Osteoblast (primary cell): ENCODE results near the gene SF3B5. TPM values are rescaled to one million over a fixed set of nuclear protein-coding genes. Genes with fewer than 3 reads are reported as not detected.

Experiments used
- DNase-seq: peaks from one replicate; pipeline ENCODE4 v3.0.0; 2011; ENCODE audit warnings: low spot score, mixed read lengths; ENCODE audit not compliant: insufficient read length; ENCODE audit errors: missing footprints
- H2AFZ ChIP-seq: 2 replicates; pipeline ENCODE4 v1.6.0; 2011; ENCODE audit warnings: mild to moderate bottlenecking, low read length
- H3K27ac ChIP-seq: 2 replicates; pipeline ENCODE4 v1.5.1; 2011; ENCODE audit warnings: mild to moderate bottlenecking, low read depth, low read length, moderate library complexity
- H3K27me3 ChIP-seq: 2 replicates; pipeline ENCODE4 v1.6.0; 2012; ENCODE audit warnings: mild to moderate bottlenecking, control low read depth, inconsistent platforms, low read length, moderate library complexity; ENCODE audit not compliant: insufficient read depth
- H3K36me3 ChIP-seq: 2 replicates; pipeline ENCODE4 v1.5.1; 2011; ENCODE audit warnings: mild to moderate bottlenecking, low read length, control low read depth, moderate library complexity; ENCODE audit not compliant: insufficient read depth
- H3K4me1 ChIP-seq: 2 replicates; pipeline ENCODE4 v1.5.1; 2011; ENCODE audit warnings: mild to moderate bottlenecking, low read length, control low read depth, moderate library complexity; ENCODE audit not compliant: insufficient read depth
- H3K4me2 ChIP-seq: 2 replicates; pipeline ENCODE4 v1.6.0; 2011; ENCODE audit warnings: mild to moderate bottlenecking, low read length; ENCODE audit not compliant: insufficient read depth
- H3K4me3 ChIP-seq: fragments of 200-600 bp; sonication (generic); 3 replicates; pipeline ENCODE4 v1.5.1; 2012; ENCODE audit warnings: mild to moderate bottlenecking, low read length, inconsistent platforms; ENCODE audit not compliant: insufficient read depth
- H3K79me2 ChIP-seq: 2 replicates; pipeline ENCODE4 v1.6.0; 2012; ENCODE audit warnings: mild to moderate bottlenecking, low read length, control low read depth, inconsistent platforms; ENCODE audit not compliant: insufficient read depth
- H3K9me3 ChIP-seq: 2 replicates; pipeline ENCODE4 v1.5.1; 2011; ENCODE audit warnings: low read depth, low read length, control low read depth
- H4K20me1 ChIP-seq: 2 replicates; pipeline ENCODE4 v1.6.0; 2012; ENCODE audit warnings: mild to moderate bottlenecking, low read length, control low read depth; ENCODE audit not compliant: insufficient read depth
- total RNA-seq: library from RNA; depleted of rRNA; stranded (reverse); fragments of >200 nt; gene quantifications from 2 replicates; pipeline ENCODE4 v1.2.3, GENCODE V29; 2012
- TF ChIP-seq, protein P1 (sequence below): IDR thresholded peaks from 2 replicates; pipeline ENCODE4 v1.5.1; 2011; ENCODE audit warnings: mild to moderate bottlenecking, low read depth, low read length, moderate library complexity; ENCODE audit errors: extremely low read depth

Gene SF3B5
- total RNA-seq, 1 donor = 78.9 TPM

GRCh38 chr6:144075875-144076274, 19.5 kb downstream of the SF3B5 start:
- H2AFZ ChIP-seq = no peak overlapping the region
- no peak overlapping the region for H3K4me2 ChIP-seq
- no peaks in the 10 kb centered on the region for H3K79me2 ChIP-seq
- H3K4me3 ChIP-seq = no peak overlapping the region
- H4K20me1 ChIP-seq = no peaks in the 10 kb centered on the region
- TF ChIP-seq, protein P1, sequence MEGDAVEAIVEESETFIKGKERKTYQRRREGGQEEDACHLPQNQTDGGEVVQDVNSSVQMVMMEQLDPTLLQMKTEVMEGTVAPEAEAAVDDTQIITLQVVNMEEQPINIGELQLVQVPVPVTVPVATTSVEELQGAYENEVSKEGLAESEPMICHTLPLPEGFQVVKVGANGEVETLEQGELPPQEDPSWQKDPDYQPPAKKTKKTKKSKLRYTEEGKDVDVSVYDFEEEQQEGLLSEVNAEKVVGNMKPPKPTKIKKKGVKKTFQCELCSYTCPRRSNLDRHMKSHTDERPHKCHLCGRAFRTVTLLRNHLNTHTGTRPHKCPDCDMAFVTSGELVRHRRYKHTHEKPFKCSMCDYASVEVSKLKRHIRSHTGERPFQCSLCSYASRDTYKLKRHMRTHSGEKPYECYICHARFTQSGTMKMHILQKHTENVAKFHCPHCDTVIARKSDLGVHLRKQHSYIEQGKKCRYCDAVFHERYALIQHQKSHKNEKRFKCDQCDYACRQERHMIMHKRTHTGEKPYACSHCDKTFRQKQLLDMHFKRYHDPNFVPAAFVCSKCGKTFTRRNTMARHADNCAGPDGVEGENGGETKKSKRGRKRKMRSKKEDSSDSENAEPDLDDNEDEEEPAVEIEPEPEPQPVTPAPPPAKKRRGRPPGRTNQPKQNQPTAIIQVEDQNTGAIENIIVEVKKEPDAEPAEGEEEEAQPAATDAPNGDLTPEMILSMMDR = no peak
- no peak overlapping the region for H3K27ac ChIP-seq
- H3K36me3 ChIP-seq = no peaks in the 10 kb centered on the region
- H3K9me3 ChIP-seq = no peaks in the 10 kb centered on the region
- no peak for DNase-seq
- no peaks in the 10 kb centered on the region for H3K4me1 ChIP-seq
- H3K27me3 ChIP-seq = peaks cover 8% of the 10 kb centered on the region

DNA sequence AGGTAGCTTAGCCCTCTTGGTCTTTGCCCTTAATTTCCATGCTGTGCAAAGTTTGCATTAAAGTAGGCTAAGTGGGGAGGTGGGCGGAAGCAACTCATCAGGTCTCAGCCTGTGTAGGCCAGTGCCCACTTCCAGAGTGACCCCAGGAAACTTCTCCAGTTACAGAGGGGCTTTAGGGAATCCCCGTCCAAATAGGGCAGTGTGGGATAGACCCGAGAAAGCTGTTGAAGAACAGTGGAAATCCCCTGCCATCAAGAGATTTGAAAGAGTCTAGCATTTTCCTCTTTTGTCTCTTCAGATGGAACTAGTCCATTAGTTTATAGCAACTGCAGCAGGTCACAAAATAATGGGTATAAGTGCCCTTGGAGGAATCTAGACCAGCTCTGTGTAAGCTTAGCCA, 20.2 kb downstream of the SF3B5 start:
- H2AFZ ChIP-seq = no peak overlapping the region
- TF ChIP-seq, protein P1 = no peak
- H3K27ac ChIP-seq = no peak overlapping the region
- no peaks in the 10 kb centered on the region for H4K20me1 ChIP-seq
- no peaks in the 10 kb centered on the region for H3K4me1 ChIP-seq
- no peaks in the 10 kb centered on the region for H3K9me3 ChIP-seq
- peaks cover 12% of the 10 kb centered on the region for H3K27me3 ChIP-seq
- peak; percentile 29 for DNase-seq
- no peak overlapping the region for H3K4me2 ChIP-seq
- H3K36me3 ChIP-seq = no peaks in the 10 kb centered on the region
- H3K79me2 ChIP-seq = no peaks in the 10 kb centered on the region
- H3K4me3 ChIP-seq = no peak overlapping the region

DNA sequence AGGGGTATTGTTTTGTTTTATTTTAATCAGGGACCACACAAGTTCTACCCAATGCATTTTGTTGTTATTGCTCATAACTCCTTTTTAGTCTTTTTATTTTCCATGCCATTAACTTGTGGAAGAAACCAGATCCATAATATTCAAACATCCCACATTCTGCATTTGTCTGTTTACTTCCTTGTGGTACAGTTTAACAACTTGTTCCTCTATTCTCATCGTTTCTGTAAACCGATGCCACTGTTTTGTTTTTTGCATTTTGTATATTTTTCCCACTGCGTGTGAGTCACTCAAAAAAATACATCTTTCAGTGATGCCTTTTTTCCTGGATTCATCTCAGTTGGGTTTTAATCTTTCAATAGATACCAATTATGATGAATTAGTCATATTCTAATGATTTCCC, 22.3 kb downstream of the SF3B5 start:
- TF ChIP-seq, protein P1 = no peak
- no peaks in the 10 kb centered on the region for H4K20me1 ChIP-seq
- H2AFZ ChIP-seq = no peak overlapping the region
- no peak overlapping the region for H3K4me2 ChIP-seq
- H3K36me3 ChIP-seq = no peaks in the 10 kb centered on the region
- H3K27me3 ChIP-seq = peaks cover 22% of the 10 kb centered on the region
- no peak for DNase-seq
- no peaks in the 10 kb centered on the region for H3K79me2 ChIP-seq
- H3K4me3 ChIP-seq = no peak overlapping the region
- H3K4me1 ChIP-seq = no peaks in the 10 kb centered on the region
- no peaks in the 10 kb centered on the region for H3K9me3 ChIP-seq
- H3K27ac ChIP-seq = no peak overlapping the region

- H3K79me2 ChIP-seq = no peaks in the 10 kb centered on the region
- H2AFZ ChIP-seq = no peak overlapping the region
- H3K36me3 ChIP-seq = no peaks in the 10 kb centered on the region
- no peak overlapping the region for H3K27ac ChIP-seq
- no peaks in the 10 kb centered on the region for H4K20me1 ChIP-seq
- peaks cover 3% of the 10 kb centered on the region for H3K4me1 ChIP-seq
- H3K9me3 ChIP-seq = no peaks in the 10 kb centered on the region
- TF ChIP-seq, protein P1 = no peak
- H3K4me2 ChIP-seq = no peak overlapping the region
- DNase-seq = no peak
- H3K27me3 ChIP-seq = peaks cover 51% of the 10 kb centered on the region
- no peak overlapping the region for H3K4me3 ChIP-seq
These were observed 25.9 kb downstream of the SF3B5 start for GRCh38 chr6:144069506-144069905.
